ENCODE results near the gene HMGCS1. TPM values are rescaled to one million over a fixed set of nuclear protein-coding genes. Genes with fewer than 3 reads are reported as not detected.
"Not testable (repeated sequence)": the region's sequence is repeated elsewhere in the genome, so short reads cannot be mapped to it uniquely, and the experiment has no call there.

HMGCS1 gene
- 307 TPM for total RNA-seq

DNA sequence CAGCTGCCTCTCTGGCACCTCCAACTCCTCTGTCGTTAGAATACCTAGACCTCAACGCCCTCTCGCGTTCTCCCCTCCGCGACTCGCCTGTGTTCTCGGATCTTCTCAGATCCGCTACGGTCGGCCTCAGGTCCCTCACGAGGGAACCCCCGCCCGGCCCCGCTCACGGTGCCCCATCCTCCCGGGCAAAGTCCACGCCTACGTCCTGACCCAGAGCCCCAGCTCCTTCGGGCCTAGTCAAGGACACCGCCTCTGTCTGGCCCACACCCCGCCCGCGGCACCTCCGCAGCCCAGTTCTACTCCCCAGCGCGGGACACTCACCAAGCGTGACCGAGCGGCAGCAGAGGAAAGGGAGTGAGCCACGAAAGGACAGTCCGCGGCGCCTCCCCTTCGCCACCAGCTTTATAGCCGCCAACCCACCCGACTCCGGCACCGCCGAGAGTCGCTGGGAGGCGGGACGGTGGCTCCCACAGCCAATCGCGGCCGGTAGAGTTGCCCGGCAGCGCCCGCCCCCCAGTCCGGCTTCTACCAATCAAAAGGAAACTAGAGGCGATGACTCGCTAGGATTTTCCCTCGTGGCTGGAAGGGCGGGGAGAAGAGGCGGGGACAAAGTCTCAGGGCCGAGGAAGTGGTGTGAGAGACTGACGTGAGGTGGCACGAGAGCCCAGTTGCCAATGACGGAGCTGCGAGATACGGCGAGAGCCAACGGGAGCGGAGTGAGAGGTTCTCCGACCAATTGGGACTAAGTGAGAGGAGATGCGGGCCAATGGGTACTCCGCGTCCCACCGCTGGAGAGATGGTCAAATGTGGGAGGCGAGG is at the start of gene HMGCS1:
Gene HMGCS1 (minus strand): TSS at position 378 of the 819 bp plus-strand sequence. CDS start 14,447 bp downstream, outside the sequence.
- ATAC-seq, result peak; percentile 94

DNA sequence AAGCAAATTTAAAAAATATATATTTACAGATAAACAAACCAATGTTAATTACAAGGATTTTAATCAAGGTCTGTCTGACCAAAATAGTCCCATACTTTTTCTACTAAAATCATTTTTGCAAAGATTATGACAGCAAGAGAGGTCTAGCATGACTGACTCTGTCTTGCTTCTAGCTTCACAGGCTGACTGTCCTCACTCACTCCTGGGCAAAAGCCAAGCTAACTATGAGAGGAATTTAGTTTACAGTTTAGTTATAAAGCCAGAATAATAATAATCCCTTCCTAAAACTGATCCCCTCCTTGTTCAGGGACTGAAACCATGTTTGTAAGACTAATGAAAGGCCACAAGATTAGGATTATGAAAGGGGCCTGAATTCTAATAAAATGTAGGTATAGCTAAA is 45.5 kb upstream of the HMGCS1 start:
- no peak for ATAC-seq

DNA sequence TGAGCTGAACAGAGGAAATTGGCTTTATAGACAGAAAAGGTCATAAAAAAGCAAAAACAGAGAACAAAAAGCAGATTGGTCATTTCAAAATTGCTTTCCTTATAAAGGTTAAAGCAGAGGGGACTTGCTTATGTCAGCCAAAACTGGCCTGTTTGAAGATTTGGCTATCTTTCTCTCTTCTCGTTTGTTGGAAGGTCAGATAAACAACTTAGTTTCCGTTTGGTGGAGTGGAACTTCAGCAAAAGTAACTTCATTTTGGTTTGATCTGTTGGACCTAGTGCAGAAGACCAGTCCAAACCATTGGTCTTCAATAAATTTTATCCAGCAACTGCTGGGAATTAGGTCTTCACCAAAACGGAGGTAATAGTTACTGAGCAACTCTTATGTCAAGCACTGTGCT is 45.1 kb upstream of the HMGCS1 start:
- ATAC-seq, result no peak

DNA sequence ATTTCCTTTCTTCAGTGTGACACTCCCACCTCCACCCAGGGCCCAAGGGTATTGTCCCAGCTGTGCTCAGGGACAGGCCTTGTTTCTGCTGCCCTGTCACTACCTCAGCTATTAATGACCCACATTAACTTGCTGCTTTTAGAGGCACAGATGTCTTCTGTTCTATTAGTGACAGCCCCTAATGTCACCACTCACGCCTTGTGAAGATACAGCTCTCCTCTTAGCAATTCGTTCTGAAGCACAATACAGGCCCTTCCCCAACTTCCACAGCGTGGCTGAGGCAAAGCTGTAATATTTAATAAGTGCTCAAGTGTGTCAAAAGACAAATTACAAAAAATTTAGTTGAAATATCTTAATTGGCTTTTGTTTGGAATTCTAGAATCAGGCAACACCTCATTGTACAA is 44.7 kb upstream of the HMGCS1 start:
- ATAC-seq, result no peak

DNA sequence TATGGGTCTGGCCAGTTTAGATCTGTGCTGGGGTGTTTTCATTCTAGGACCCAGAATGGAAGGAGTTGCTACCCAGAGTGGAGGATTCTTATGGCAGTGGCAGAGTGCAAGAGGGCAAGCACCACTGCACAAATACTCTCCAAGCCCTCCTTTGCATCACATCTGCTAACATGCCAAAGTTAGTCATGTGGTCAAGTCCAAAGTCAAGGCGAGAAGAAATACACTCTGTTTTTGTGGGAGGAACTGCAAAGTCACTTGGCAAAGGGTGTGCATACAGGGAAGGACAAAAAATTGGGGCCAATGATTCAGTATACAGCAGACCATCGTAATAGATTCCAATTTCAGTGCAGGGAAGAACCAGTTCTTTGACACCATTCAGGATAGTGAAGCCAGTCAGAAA is 43.9 kb upstream of the HMGCS1 start:
- ATAC-seq, result peak; percentile 41

DNA sequence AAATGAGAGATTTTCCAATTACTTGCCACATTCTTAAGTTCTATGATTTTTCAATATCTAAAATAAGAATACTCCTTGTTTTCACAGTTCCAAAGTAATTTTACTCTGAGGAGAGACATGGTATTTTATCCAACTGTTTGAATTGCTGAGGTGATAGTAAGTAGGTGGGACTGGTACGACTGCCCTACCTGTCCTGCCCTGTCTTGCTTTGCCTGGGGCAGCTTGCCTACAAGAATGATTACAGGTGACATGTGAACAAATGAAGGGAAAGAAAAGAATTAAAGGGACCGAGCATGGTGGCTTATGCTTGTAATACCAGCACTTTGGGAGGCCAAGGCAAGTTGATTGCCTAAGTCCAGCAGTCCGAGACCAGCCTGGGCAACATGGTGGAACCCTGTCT is 41.6 kb upstream of the HMGCS1 start:
- ATAC-seq, result peak; percentile 79

DNA sequence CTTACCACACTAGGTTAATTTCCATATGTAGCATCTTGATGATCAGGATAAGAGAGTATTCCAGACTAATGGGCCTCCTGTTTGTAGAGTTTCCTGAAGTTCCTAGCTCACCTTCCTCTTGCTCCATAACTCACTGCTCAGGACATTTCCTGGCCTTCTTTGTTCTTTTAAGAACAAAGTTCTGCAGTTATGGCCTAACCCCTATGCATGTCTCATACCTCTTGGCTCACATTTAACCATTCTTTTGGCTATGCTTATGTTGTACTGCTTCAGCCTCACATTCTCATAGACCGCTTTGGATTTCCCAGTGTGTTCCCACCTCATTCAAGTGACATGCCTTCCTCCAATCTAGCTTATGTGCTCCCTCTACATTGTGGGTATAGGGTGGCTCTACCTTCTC is 40.5 kb upstream of the HMGCS1 start:
- ATAC-seq, result peak; percentile 55

DNA sequence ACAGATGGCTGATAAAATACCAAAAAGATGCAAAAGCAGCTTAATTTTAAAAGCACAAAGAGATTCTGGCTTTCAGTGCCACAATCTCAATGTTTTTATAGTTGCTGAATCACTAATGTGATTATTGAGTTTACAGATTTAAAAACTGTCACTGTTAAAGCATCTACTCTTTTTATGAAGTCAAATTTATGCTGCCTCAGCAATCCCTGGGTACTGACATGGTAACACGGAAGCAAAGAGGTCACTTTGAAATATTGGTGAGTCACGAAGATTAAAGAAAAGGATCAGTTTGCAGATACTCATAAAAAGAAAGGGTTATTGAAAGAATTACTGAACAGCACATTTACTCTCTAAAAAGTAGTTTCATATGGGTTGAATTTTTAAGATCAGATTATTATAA is 39.7 kb upstream of the HMGCS1 start:
- peak; percentile 63 for ATAC-seq

DNA sequence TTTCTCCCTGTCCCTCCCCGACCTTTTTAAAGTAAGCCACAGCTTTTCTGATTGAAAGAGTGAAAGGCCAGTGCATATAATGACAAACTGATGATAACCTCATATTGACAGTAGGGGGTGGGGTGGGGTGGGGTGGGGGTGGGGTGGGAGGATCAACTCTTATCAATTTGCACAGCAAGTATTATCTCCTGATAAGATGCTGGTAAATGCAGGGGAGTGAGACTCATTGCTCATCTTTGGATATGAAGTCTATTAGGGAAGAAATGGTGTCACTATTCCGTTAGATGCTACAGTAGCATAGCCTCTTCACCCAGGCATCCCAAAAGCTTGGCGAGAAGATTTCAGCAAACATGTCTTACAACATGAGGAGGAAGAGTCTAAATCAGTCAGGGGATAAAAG is 38.9 kb upstream of the HMGCS1 start:
- no peak for ATAC-seq

DNA sequence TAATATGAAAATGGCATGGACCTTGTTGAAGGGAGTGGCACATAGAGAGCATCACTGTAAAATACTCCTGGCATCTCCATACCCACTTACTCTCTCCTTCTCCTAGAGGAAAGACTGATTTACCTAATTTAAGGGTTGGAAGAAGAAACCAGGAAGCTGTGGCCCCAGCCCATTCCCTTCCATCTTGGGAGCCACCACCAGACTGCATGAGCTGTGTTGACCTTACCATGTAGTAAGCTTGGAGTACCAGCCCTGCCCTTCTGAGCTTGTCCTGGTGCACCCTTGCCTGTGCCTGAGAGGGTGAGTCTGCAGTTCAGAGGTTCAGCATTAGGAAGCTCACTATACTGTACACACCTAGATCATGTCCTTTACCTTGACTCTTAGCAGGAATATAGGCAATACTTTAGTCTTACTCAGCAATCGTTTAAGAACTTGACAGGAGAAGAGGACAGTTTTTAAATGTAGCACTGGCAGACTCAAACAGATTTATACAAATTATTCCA is 35.7 kb upstream of the HMGCS1 start:
- peak; percentile 95 for ATAC-seq

DNA sequence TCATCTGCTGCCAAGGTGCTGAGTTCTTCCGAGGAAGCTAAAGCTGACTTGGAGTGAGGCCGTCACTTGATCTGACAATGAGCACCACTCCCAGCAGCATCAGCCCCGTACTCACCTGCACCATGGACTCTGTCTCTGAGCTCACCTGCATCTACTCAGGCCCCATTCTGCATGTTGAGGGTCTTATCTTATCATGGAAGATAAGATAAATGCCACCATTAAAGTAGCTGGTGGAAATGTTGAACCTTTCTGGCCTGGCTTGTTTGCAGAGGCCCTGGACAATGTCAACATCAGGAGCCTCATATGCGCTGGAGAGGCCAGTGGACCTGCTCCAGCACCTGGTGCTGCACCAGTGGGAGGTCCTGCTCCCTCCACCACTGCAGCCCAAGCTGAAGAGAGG is 35.0 kb upstream of the HMGCS1 start:
- no peak for ATAC-seq

DNA sequence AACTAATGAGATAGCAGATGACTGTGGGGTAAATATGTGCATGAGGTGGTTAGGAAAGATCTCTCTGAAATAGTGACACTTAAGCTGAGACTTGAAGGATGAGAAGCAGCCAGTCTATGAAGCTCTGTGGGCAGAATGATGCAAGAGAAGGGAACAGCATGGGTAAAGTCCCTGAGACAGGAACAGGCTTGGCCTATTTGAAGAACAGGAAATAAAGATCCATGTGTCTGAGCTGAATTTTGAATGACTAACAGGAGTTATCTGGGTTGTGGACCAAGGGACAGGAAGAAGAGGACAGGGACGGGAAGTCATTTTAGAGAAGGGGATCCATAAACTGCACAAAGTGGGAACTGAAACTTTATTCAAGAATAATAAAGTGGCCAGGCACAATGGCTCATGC is 25.6 kb upstream of the HMGCS1 start:
- ATAC-seq, result peak; percentile 99

DNA sequence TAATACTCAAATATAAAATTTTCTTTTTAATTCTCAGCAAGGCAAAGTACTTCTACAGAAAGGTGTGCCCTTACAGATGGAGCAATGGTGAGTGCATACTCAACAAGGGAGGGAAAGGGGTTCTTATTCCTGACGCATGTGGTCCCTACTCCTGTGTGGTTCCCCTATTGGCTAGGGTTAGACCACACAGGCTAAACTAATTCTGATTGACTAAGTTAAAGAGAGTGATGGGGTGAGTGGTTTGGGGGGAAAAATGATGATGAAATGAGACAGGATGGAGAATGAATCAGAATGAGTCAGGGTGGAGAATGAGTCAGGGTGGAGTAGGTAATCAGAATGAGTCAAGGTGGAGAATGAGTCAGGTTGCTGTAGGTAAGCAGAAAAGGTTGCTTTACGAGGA is 22.9 kb upstream of the HMGCS1 start:
- peak; percentile 75 for ATAC-seq

DNA sequence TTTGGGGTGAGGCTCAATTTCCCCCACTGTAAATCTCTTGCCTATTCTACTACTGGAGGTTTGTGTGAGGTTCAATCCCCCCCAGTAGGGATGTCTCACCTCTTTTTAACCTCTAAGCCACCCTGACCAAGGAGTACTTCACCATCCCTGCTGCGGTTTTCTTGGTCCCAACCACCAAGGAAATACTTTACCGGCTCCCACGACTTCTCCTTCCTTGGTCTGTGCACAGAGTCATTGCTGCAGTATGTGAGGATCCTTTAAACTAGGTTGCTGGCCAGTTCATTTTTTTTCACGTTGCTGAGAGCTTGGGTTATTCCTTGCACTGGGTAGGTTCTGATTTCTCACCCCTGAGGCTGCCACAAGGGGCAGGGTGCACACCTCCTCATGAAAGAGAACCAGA is 22.5 kb upstream of the HMGCS1 start:
- ATAC-seq, result no peak

DNA sequence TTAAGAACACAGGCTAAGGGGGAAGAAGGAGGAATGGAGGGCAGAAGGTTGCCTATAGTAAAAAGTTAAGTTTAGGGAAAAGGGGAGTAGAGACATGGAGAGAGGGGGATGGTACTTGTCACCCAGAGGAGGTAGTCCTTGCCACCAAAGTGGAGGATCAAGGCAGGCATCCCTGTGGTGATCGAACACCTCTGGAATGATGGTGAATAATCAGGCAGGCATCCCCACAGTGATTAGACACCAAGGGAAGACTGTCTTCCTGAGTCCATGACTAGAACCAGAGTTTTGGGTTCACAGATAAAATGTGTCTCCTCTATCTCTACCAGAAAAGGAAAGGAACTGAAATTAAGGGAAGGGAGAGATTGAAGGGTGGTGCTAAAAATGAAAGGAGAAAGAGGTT is 19.2 kb upstream of the HMGCS1 start:
- no peak for ATAC-seq

DNA sequence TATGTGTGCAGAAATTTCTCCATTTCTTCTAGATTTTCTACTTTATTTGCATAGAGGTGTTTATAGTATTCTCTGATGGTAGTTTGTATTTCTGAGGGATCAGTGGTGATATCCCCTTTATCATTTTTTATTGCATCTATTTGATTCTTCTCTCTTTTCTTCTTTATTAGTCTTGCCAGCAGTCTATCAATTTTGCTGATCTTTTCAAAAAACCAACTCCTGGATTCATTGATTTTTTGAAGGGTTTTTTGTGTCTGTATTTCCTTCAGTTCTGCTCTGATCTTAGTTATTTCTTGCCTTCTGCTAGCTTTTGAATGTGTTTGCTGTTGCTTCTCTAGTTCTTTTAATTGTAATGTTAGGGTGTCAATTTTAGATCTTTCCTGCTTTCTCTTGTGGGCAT is 12.4 kb upstream of the HMGCS1 start:
- not testable (repeated sequence) for ATAC-seq

DNA sequence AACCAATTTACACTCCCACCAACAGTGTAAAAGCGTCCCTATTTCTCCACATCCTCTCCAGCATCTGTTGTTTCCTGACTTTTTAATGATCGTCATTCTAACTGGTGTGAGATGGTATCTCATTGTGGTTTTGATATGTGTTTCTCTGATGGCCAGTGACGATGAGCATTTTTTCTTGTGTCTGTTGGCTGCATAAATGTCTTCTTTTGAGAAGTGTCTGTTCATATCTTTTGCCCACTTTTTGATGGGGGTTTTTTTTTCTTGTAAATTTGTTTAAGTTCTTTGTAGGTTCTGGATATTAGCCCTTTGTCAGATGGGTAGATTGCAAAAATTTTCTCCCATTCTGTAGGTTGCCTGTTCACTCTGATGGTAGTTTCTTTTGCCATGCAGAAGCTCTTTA is 10.3 kb upstream of the HMGCS1 start:
- ATAC-seq, result not testable (repeated sequence)

DNA sequence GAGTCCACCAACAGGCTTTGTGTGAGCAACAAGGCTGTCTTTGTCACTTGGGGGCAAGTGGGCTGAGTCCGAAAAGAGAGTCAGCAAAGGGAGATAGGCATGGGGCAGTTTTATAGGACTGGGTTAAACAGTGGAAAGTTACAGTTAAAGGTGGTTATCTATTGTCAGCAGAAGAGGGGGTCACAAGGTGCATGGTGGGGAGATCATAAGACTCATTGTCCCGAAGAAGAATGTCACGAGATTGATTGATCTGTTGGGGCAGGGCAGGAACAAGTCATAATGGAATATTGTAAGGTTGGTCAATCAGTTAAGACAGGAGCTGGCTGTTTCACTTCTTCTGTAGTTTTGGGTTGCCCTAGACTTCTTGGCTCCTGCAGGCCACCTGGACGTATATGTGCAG is 7.6 kb upstream of the HMGCS1 start:
- no peak for ATAC-seq

DNA sequence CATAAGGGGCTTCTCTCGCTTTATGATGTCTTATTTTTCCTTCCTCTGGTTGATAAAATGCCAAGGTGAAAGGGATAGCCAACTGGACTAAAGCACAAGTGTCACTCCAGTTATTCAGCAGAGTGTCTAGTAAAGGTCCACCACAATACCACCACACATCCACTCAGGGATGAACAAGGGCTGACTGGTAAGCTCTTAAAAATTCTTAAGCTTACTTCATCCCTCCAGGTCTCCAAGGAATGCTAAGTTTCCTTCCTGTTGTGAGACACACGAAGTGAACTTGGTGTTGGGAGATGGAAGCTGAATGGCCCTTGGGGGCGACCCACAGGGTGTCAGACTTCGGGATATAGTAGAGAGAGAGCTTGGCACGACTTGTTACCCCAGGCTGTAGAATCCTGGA is 3.2 kb upstream of the HMGCS1 start:
- no peak for ATAC-seq

DNA sequence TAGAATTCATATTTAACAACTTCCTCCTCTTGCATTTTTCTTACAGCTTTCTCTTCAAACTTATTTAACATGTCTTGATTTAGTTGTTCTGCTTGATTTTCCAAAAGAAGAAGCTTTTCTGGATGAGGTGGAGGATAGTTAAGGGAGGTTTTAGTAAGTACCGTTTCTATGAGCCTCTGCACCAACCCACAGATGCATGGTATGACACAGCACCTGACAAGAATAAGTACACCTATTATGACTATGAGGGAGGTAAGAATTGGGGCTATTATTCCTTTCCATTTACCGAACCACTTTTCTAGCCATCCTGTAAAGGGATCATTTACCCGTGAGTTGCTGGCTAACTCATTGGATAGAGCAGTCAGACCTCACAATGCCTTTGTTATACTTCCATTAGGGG is 2.5 kb upstream of the HMGCS1 start:
- no peak for ATAC-seq

DNA sequence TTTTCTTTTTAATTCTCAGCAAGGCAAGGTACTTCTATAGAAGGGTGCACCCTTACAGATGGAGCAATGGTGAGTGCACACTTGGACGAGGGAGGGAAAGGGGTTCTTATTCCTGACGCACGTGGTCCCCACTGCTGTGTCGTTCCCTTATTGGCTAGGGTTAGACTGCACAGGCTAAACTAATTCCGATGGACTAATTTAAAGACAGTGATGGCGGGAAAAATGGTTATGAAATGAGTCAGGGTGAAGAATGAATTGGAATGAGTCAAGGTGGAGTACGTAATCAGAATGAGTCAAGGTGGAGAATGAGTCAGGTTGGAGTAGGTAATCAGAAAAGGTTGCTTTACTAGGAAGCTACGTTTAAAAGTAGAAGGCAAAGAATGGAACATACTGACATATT is 2.1 kb upstream of the HMGCS1 start:
- ATAC-seq, result peak; percentile 51

DNA sequence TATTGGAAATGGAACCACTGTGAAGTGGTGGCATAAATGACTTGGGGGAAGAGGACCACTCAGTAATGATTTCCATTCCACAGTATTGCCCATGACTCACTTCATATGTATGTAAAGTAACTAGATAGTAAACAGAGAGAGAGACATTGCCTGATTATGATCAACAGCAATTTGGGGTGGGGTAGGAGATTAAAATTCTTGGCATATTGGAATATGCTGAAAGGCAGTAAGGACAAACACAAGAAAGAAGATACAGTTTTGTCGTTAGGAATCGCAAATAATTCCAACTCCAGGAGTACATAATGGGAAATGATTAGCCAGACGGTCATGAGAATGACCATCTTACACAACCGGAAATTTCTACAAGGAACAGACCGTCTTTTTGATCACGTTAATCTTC is 1.5 kb upstream of the HMGCS1 start:
- ATAC-seq, result no peak

DNA sequence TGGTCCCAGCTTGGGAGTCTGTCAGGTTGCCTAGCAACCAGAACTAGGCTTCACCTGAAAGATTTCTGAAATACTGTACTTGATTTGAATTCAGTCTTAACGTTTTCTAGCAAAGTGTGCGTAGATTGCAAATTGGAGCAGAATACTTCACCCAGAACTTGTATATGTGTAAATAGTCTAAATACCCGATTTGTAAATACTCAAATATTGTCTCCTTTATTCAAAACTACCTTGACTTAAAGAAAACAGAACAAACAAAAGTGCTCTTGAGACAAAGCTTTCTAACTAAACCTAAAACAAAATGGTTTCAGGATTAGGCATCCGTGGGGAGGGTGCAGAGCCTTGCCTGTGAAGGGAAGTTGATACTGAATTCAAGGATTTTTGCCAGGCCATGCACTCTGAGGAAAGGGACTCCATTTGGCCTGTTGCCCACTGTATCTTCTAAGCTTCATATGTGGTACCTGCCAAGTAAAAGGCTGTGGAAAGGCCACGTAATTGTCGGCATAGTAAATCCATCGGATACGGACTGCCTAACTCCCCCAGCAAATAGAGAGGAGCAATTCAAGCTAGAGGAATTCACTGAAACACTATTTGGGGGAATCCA is 744 bp upstream of the HMGCS1 start:
- ATAC-seq, result no peak

DNA sequence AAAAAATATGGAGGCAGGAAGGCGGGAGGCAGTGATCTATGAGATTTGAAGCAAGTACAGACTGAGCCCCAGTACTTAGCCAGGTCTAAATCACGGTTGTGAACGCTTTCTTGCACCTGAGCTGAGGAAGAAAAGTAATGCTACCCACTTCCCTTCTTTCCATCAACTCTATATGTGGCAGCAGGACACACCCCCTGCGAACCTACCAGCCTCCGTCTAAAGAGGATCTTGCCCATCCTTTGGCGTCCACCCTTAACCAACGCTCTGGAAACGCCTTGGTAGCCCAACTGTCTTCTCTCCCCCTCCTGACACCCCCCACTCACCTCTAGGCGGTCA is 545 bp downstream of the HMGCS1 start:
- ATAC-seq, result peak; percentile 2

Measured in esophagus mucosa (tissue), 1 donor.